Activated T-cell treated with anti-CD3 and anti-CD28 coated beads for 24 hours (primary cell): Measurements from ENCODE around the gene MYRIP.

Experiments
- DNase-seq: peaks from one replicate; pipeline ENCODE4 v3.0.0-alpha.2; 2020; ENCODE audit warnings: low read depth

The MYRIP gene

DNA sequence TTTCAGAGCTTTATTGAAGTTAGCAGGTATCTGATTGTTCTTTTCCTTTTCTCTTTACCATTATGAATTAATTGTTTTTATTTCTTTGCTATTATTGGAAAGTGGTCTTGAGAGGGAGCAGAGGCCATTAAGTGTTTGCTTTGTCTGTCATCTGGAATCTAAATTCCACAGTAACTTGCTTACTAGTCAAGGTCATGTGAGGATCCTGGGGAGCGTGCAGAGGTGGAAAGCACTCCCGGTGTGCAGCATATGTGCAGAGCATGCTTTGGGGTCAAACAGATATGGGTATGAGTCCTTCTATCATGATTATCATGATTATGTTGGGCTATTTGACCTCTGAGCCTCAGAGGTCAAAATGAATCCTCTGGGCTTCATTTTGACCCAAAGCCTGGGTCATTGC is 96.4 kb downstream of the MYRIP start:
- DNase-seq: no peak

DNA sequence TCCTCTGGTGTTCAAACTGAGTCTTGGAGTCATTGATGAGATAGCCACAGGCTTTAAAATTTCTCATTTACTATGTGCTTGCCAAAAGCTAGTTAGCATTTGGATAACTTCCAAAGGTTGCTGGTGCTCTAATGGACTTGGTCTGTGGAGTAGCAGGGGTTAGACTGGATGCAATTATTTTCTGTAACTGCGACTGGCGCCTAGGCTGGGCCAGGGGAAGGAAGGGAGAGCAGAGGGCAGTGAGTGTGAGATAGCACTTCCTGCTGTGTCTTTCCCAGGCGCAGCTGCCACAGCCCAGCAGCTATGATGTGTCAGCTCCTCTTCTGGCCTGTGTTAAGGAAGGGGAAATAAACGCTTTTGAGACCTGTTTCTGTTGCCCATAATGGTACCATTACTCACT is 98.6 kb downstream of the MYRIP start:
- DNase-seq: no peak

- no peak for DNase-seq
Observed at GRCh38 chr3:39910135-39910534, 100.7 kb downstream of the MYRIP start.

DNA sequence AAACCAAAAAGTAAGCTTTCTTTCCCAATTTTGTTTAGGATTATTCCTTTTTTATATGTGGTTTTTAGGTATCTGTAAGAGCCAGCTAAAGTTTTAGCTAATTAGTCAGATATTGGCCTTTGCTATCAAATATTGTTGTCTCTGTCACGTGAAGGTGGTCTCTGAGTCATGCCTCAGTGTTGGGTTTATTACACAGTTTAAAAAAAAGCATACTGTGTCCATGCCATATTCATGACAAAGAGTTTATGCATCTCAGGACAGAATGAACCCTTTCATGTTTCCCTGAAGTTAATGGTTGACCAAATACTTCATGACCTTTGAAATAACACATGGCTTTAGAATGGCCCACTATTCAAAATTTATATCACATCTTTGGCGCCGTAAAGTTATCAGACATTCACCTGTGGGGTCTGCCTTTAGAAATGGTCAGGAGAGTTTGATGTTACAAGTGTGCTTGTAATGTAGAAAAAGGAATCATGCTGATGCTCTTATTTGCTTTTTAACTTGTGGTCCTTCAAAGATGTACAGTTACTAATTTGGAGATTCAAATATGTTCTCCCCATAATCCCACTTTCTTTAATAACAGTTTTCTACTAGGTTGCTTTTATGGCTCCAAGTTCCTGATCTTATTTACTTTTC is 101.5 kb downstream of the MYRIP start:
- DNase-seq: no peak

DNA sequence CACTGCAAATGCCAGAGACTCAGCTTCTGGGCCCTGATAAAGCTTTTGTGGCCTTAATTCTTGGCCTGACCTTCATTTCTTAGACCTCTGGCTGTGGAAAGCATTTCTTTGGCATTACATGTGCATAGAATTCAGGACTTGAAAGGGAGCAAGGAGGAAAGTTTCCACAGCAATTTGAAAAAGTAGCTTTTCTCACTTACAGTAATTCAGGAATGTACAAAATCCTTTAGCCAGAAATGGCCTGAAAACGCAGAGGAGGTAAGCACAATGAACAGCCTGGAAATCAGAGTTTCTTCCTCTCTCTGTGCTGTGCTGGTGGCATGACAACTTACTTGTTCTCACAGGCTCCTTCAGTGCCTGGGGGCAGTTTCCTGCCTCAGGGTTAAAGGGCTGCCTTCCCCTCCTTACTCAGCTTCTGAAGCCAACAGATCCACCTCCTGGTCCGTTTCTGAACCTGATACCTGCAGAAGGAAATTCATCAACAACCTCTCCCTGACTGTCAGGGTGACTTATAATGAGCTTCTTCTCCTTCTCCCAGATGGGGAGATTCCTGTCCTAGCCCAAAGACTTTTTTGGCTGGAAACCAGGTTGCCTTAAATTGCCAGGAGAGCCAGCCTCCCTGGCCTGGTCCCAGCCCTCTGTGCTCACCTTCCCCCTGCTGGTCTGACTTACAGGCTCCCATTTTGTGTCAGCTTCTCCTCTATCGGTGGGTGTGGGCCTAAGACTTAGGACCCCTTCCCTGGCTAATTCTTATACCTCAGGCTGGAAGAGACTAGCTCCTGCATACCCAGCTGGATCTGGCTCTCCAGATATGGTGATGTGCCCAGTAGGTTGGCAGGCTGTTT is 102.3 kb downstream of the MYRIP start:
- no peak for DNase-seq

- DNase-seq: no peak
Observed at GRCh38 chr3:39915027-39915426, 105.6 kb downstream of the MYRIP start.

DNA sequence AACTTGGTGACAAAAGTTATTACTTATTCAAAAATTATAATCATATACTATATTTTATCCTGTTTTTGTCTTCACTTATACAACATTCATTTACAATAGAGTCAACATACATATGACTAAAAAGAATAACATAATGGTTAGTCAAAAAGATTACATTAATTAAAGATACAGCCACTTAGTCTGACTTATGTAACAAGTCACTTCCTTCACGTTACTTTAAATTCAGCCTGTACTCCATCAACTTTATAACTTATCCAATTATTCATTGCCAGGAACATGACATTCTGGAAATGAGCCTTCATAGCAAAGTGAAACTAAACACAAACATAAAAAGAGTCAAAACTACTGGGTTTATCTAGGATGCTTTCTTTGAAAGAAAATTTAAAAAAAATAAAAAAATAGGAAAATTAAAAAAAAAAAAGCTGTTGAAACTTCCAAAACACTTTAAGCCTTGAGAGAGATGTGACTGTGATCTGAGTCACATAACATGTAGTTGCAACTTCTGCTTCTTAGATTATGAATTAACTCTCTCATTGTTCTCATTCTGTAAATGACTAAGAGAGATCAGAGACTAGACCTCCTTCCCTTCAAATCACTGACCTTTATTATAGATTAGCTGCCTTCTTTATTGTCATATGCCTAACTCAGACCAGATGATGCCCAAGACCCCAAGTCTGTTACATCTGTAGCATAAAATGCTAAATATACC is 107.8 kb downstream of the MYRIP start:
- no peak for DNase-seq

GRCh38 chr3:39919281-39919680 is 109.9 kb downstream of the MYRIP start:
- DNase-seq: no peak

DNA sequence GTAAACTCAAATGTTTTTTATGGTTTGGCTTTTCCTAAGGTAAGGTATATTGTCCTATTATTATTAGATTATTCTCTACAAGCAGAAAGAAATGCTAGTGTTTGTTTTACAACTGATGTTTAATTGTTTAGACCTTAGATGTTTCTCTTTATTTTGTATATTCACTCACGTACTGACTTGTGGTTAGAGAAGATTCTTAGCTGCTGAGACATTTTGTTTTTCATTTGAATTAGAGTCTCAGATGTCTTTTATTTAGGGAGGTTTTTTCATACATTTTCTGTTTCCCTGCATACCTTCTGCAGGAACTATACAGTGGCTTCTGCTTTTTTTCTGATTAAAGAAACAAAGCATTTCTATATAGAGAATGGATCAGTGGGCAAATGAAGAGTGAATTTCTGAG is 110.9 kb downstream of the MYRIP start:
- no peak for DNase-seq

DNA sequence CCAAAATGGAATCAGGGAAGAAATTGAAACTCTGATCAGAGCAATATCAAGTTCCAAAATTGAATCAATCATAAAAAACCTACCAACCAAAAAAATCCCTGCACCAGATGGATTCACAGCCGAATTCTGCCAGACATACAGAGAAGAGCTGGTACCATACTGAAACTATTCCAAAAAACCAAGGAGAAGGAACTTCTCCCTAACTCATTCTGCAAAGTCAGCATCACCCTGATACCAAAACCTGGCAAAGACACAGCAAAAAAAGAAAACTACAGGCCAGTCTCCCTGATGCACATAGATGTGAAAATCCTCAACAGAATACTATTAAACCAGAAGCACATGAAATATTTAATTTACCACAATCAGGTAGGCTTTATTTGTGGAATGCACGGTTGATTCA is 118.1 kb downstream of the MYRIP start:
- DNase-seq: no peak

DNA sequence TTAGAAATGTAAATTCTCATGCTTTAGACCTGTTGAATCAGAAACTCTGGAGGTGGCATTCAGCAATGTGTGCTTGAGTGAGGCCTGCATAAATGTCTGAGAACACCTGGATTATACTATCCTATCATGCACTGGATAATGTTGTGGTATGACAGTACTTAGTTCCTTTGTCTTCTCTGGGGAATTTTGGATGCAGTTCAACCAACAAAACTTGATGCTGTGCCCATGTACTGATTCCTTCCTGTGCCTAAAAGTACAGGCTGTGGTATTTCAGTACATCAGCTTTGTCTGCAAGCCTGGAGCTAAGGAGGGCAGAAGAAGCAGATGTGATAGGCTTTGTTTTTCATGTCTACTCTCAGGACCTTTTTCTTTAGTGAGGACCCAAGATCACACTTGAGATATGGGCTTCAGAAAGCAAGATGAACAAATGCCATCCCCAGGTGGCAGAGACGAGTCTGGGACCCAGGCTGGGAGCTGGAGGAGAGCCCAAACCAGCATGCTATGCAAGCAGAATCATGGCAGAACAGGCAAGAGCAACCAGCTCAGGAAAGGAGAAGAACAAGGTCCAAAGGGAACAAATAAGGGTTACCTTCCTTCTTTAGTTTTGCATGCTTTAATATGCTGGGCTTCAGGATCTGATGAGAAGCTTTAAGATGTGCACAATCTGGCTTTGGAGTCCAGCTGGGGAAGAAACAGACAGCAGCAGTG is 124.7 kb downstream of the MYRIP start:
- DNase-seq: no peak

DNA sequence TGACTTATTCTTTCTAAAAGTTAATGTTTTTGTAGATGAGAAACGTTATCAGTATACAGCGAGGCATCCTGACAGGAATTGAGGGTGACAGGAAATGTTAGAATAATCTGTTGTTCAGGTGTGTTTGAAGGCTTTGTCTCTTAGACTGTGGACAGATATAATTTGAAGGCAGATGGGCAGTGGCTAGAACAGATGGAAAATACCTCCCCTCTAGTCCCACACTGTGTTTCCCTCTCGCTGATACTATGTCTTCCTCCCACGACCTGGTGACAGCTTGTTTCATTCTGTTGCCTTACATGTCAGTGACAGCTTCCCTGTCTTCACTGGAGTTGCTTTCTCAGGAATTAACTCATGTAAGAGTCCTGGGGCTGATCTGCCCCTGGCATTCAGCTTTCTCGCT is 125.3 kb downstream of the MYRIP start:
- DNase-seq: no peak

- DNase-seq: no peak
Observed at GRCh38 chr3:39935261-39935660, 125.9 kb downstream of the MYRIP start.

DNA sequence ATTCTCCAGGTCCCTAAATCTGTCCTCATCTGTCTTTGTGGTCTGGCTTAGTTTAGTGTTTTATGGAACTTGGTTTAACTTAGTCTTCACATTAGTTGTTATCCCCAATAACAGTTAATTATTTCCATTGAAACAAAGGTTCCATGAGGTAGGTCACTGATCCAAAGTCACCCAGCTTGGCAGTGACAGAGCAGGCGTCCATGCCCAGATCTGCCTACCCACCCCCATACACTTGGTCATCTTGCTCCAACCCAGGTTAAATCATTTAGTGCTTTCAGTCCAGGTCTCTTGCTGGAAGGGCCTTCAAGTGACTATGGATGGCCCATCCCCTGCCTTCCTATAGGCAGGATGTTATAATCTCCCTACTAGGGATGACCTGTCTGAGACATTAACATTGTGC is 127.4 kb downstream of the MYRIP start:
- no peak for DNase-seq

- no peak for DNase-seq
Observed at GRCh38 chr3:39937315-39937714, 127.9 kb downstream of the MYRIP start.

- DNase-seq: no peak
Observed at GRCh38 chr3:39937874-39938273, 128.5 kb downstream of the MYRIP start.

DNA sequence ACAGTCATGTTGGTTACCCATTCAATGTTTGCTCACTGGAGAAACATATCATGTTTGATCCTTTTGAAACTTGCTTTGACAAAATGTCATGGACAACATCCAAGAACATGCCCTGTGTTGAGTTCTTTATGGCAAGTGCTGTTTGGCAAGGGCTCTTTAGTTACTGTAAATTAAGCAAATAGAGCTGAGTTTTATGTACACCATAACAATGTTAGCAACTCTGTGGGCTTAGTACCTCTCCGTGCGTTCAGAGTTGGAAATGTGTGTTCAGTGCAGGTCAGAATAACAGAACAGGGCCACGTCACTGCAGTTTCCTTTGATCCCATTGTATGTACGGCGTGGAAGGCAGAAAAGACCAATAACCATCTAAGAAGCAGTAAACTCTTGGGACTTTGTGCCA is 132.5 kb downstream of the MYRIP start:
- no peak for DNase-seq

GRCh38 chr3:39960515-39961191 is 151.2 kb downstream of the MYRIP start:
- DNase-seq: no peak

DNA sequence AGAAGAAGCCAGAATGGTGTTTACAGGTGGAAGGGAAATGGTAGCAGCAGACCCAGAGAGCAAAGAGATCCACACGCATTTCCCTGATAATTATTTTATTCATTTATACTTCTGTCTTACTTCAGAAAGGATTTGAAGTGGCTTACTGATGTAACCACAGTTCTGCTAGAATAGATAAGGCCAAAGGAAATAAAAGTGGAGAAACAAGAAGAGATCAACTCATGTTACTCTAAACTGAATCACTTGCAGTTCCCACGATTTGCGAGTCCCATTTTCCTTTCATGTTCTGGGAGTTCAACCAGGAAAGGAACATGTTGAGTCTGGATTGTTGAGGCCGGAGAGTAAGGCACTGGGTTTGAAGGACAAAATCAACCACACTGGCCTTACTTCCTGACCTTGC is 151.8 kb downstream of the MYRIP start:
- no peak for DNase-seq

DNA sequence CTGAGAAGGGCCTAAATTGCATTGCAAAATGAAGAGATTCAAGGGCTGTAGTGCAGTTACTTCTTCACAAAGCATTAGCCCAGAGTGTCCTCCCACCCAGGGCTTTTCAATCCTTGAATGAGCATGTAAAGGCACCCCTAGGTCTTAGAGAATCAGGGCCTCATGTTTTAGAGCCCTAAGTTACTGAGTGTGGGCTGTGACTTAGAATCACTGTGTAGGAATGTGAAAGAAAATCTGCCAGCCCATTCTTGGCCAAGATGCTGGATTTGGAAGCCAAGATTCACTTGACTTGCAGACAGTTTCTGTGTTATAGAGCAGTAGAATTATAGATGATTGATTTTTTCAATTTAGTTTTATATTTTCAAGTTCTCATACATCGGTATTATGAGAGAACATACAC is 153.2 kb downstream of the MYRIP start:
- DNase-seq: no peak

- DNase-seq: no peak
Observed at GRCh38 chr3:39965461-39965860, 156.1 kb downstream of the MYRIP start.

GRCh38 chr3:39965997-39966396 is 156.6 kb downstream of the MYRIP start:
- no peak for DNase-seq
